Parathyroid adenoma (tissue), 2 donors: ENCODE measurements around the gene MBP.

ENCODE experiments used
- H2AFZ ChIP-seq: fragments of 300-600 bp; sonication (generic); one replicate; pipeline ENCODE4 v1.7.0; 2017; ENCODE audit warnings: antibody characterized with exemption, mild to moderate bottlenecking
- H3K27ac ChIP-seq: fragments of 300-600 bp; sonication (generic); one replicate; pipeline ENCODE4 v1.7.0; 2017
- H3K27me3 ChIP-seq: fragments of 300-600 bp; sonication (generic); one replicate; pipeline ENCODE4 v1.7.0; 2017; ENCODE audit warnings: low read length; ENCODE audit not compliant: control insufficient read depth, insufficient read depth
- H3K36me3 ChIP-seq: fragments of 300-600 bp; sonication (generic); one replicate; pipeline ENCODE4 v1.7.0; 2017; ENCODE audit warnings: low read length; ENCODE audit not compliant: control insufficient read depth, insufficient read depth
- H3K4me1 ChIP-seq: fragments of 300-600 bp; sonication (generic); one replicate; pipeline ENCODE4 v1.7.0; 2017; ENCODE audit warnings: control low read depth
- H3K4me2 ChIP-seq: fragments of 300-600 bp; sonication (generic); one replicate; pipeline ENCODE4 v1.7.0; 2017; ENCODE audit warnings: low read length
- H3K4me3 ChIP-seq: fragments of 300-600 bp; sonication (generic); one replicate; pipeline ENCODE4 v1.7.0; 2017; ENCODE audit warnings: low read depth, low read length
- H3K79me2 ChIP-seq: fragments of 300-600 bp; sonication (generic); one replicate; pipeline ENCODE4 v1.7.0; 2017; ENCODE audit warnings: control low read depth
- H3K9ac ChIP-seq: fragments of 300-600 bp; sonication (generic); one replicate; pipeline ENCODE4 v1.7.0; 2017; ENCODE audit warnings: mild to moderate bottlenecking
- H3K9me3 ChIP-seq: fragments of 300-600 bp; sonication (generic); one replicate; pipeline ENCODE4 v1.7.0; 2017; ENCODE audit warnings: low read length; ENCODE audit not compliant: control insufficient read depth
- TF ChIP-seq, protein P1 (sequence below): fragments of 300-600 bp; sonication (generic); IDR thresholded peaks from one replicate; pipeline ENCODE4 v1.7.0; 2017; ENCODE audit warnings: antibody characterized with exemption, mild to moderate bottlenecking
- donor health status: primary hyperparathyroidism.

MBP gene

GRCh38 chr18:77165503-77166188, 33.1 kb upstream of the MBP start:
- H3K27me3 ChIP-seq: no peaks in the 10 kb centered on the region
- H3K27ac ChIP-seq: no peak overlapping the region
- no peak overlapping the region for H3K4me3 ChIP-seq
- H3K9ac ChIP-seq: no peak overlapping the region
- H3K79me2 ChIP-seq: no peaks in the 10 kb centered on the region
- no peak overlapping the region for H3K4me2 ChIP-seq
- TF ChIP-seq, protein P1, sequence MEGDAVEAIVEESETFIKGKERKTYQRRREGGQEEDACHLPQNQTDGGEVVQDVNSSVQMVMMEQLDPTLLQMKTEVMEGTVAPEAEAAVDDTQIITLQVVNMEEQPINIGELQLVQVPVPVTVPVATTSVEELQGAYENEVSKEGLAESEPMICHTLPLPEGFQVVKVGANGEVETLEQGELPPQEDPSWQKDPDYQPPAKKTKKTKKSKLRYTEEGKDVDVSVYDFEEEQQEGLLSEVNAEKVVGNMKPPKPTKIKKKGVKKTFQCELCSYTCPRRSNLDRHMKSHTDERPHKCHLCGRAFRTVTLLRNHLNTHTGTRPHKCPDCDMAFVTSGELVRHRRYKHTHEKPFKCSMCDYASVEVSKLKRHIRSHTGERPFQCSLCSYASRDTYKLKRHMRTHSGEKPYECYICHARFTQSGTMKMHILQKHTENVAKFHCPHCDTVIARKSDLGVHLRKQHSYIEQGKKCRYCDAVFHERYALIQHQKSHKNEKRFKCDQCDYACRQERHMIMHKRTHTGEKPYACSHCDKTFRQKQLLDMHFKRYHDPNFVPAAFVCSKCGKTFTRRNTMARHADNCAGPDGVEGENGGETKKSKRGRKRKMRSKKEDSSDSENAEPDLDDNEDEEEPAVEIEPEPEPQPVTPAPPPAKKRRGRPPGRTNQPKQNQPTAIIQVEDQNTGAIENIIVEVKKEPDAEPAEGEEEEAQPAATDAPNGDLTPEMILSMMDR: no peak
- no peaks in the 10 kb centered on the region for H3K36me3 ChIP-seq
- H3K4me1 ChIP-seq: no peaks in the 10 kb centered on the region
- H3K9me3 ChIP-seq: no peaks in the 10 kb centered on the region
- no peak overlapping the region for H2AFZ ChIP-seq

DNA sequence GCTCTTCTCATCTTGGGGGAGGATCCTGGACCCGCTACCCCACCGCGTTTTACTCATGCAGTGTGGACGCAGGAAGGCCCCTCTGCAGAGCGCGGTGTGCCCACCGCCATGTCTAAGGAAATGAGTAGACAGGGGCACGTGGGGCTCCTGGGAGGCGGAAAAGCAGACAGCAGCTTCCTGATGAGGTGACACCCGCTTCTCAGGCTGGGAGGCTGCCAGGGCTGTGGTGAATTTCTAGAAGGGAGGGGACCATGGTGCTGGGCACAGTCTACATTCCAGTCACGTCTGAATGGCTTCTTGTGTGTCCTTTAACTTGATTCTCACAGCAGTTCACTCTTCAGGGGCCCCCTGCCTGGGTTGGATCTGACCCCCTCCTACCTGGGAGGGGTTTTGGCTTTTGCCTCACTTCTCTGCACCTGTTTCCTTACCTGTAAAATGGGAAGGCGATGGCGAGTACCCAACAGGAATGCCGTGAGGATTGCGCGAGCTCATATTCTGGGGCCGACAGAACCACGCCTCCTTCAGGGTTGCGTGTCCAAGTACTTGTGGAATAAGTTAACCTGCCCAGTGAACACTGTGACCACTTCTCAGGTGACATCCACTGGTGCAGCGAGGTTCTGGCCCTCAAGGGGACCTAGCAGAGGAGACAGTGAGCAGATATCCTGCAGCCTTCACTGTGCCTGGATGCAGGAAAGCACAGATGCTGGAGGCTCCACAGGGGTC, 32.3 kb upstream of the MBP start:
- H3K4me1 ChIP-seq: no peaks in the 10 kb centered on the region
- no peak overlapping the region for H3K4me2 ChIP-seq
- no peak overlapping the region for H3K27ac ChIP-seq
- no peaks in the 10 kb centered on the region for H3K27me3 ChIP-seq
- no peak overlapping the region for H2AFZ ChIP-seq
- H3K4me3 ChIP-seq: no peak overlapping the region
- H3K9ac ChIP-seq: no peak overlapping the region
- TF ChIP-seq, protein P1: no peak
- no peaks in the 10 kb centered on the region for H3K9me3 ChIP-seq
- H3K79me2 ChIP-seq: no peaks in the 10 kb centered on the region
- H3K36me3 ChIP-seq: no peaks in the 10 kb centered on the region

- no peaks in the 10 kb centered on the region for H3K36me3 ChIP-seq
- H3K79me2 ChIP-seq: no peaks in the 10 kb centered on the region
- H3K27me3 ChIP-seq: no peaks in the 10 kb centered on the region
- TF ChIP-seq, protein P1: no peak
- no peaks in the 10 kb centered on the region for H3K9me3 ChIP-seq
- H3K27ac ChIP-seq: no peak overlapping the region
- H2AFZ ChIP-seq: no peak overlapping the region
- no peak overlapping the region for H3K9ac ChIP-seq
- H3K4me2 ChIP-seq: no peak overlapping the region
- H3K4me3 ChIP-seq: no peak overlapping the region
- no peaks in the 10 kb centered on the region for H3K4me1 ChIP-seq
Observed at GRCh38 chr18:77164026-77164425, 31.4 kb upstream of the MBP start.

DNA sequence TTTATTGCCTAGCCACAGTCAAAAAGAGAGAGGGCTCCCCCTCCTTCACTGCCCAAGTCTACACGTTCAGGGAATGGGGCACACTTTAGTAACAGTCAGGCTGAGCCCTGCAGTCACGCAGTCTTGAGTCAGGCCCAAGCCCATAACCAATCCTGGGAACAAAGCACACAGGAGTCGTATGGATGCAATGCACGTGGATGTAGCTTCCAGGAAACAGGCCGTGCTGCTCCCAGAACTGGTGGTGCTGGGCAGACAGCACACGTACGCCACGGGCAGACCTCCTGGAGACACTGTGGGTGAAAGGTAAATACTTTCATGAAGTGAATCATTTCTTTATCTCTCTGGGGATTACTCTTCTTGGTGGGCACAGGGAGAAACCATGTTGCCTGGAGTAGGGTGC, 30.0 kb upstream of the MBP start:
- H3K4me3 ChIP-seq: no peak overlapping the region
- H3K4me2 ChIP-seq: no peak overlapping the region
- H3K36me3 ChIP-seq: no peaks in the 10 kb centered on the region
- no peaks in the 10 kb centered on the region for H3K9me3 ChIP-seq
- no peaks in the 10 kb centered on the region for H3K79me2 ChIP-seq
- H3K27ac ChIP-seq: no peak overlapping the region
- no peaks in the 10 kb centered on the region for H3K27me3 ChIP-seq
- TF ChIP-seq, protein P1: no peak
- H3K4me1 ChIP-seq: no peaks in the 10 kb centered on the region
- no peak overlapping the region for H2AFZ ChIP-seq
- H3K9ac ChIP-seq: no peak overlapping the region
